Kidney (tissue), 14 donors: ENCODE data around the gene CTF1. TPM values are rescaled to one million over a fixed set of nuclear protein-coding genes. Genes with fewer than 3 reads are reported as not detected.
"Not testable (repeated sequence)": the region's sequence is repeated elsewhere in the genome, so short reads cannot be mapped to it uniquely, and the experiment has no call there.

ENCODE experiments used
- DNase-seq, 5 donors: peaks; one replicate each; pipeline ENCODE4 v3.0.0-alpha.2; 2013 to 2020
- FAIRE-seq: peaks from 2 replicates; lab custom pipeline; 2012; peaks lifted over from hg19 to GRCh38; lab: Jason Lieb, UNC
- H3K27ac ChIP-seq, 2 donors: one replicate each; pipeline ENCODE4 v1.7.0; 2013; ENCODE audit warnings: low read depth in 2 of 2, low read length in 2 of 2, inconsistent platforms in 1 of 2
- H3K27me3 ChIP-seq: one replicate; pipeline ENCODE4 v1.7.1; 2013; ENCODE audit warnings: low read length, inconsistent platforms; ENCODE audit not compliant: control insufficient read depth, insufficient read depth
- H3K36me3 ChIP-seq, 3 donors: one replicate each; pipeline versions ENCODE4 v1.7.0 to v1.7.1; 2013; ENCODE audit warnings: low read length in 3 of 3, control low read depth in 1 of 3, inconsistent platforms in 1 of 3; ENCODE audit not compliant: insufficient read depth in 3 of 3, control insufficient read depth in 2 of 3
- H3K4me1 ChIP-seq, 3 donors: one replicate each; pipeline versions ENCODE4 v1.7.0 to v1.7.1; 2013; ENCODE audit warnings: low read length in 3 of 3, inconsistent platforms in 1 of 3, low read depth in 1 of 3; ENCODE audit not compliant: control insufficient read depth in 2 of 3, insufficient read depth in 2 of 3
- H3K4me3 ChIP-seq, 3 donors: one replicate each; pipeline versions ENCODE4 v1.7.0 to v1.8.1; 2013; ENCODE audit warnings: low read length in 3 of 3, control low read depth in 1 of 3, inconsistent platforms in 1 of 3
- H3K9ac ChIP-seq, 3 donors: one replicate each; pipeline versions ENCODE4 v1.7.0 to v1.7.1; 2013; ENCODE audit warnings: low read length in 3 of 3, control low read depth in 1 of 3, inconsistent platforms in 1 of 3
- H3K9me3 ChIP-seq, 3 donors: one replicate each; pipeline versions ENCODE4 v1.7.0 to v1.7.1; 2013; ENCODE audit warnings: low read length in 3 of 3, control low read depth in 1 of 3, inconsistent platforms in 1 of 3; ENCODE audit not compliant: control insufficient read depth in 2 of 3, insufficient read depth in 1 of 3
- intact Hi-C: fragments of 100-400 bp; cut with DNase I; formaldehyde crosslinking; loops from one replicate; pipeline ENCODE4 v1.11.1; 2022
- polyA plus RNA-seq: library from polyadenylated mRNA; stranded (reverse); fragments of 350-450 nt; fragmentation: Illumina TruSeq; extraction: RNeasy Lipid Tissue Mini Kit (QIAGEN cat#74804); gene quantifications from one replicate; pipeline ENCODE4 v1.2.3, GENCODE V29; 2014; ENCODE audit warnings: low read depth, low replicate concordance; ENCODE audit not compliant: insufficient read depth
- total RNA-seq: library from RNA; stranded (reverse); fragmentation: NEBNext Ultra II Directional; extraction: Animal tissue kit (Norgen Biotek cat#: 25700); gene quantifications from one replicate; pipeline ENCODE4 v1.2.1, GENCODE V29; 2021
- TF ChIP-seq, protein P1 (sequence below): IDR thresholded peaks from 3 replicates; pipeline ENCODE4 v1.5.1; 2012; ENCODE audit warnings: mild to moderate bottlenecking, moderate library complexity, borderline replicate concordance; ENCODE audit not compliant: insufficient read depth; ENCODE audit errors: extremely low read depth
- donor health status: control.
- donor health status: control.
- donor health status: control.
- donor health status: control.
- donor health status: control.
- donor health status: DM: yes; HTN: yes; CAD: no.
- donor health status: Normal renal cell carcinoma (clear cell type).

The CTF1 gene
- total and polyA plus RNA-seq, 2 donors from 2014 or later, result 7.3 to 13.0 TPM

DNA sequence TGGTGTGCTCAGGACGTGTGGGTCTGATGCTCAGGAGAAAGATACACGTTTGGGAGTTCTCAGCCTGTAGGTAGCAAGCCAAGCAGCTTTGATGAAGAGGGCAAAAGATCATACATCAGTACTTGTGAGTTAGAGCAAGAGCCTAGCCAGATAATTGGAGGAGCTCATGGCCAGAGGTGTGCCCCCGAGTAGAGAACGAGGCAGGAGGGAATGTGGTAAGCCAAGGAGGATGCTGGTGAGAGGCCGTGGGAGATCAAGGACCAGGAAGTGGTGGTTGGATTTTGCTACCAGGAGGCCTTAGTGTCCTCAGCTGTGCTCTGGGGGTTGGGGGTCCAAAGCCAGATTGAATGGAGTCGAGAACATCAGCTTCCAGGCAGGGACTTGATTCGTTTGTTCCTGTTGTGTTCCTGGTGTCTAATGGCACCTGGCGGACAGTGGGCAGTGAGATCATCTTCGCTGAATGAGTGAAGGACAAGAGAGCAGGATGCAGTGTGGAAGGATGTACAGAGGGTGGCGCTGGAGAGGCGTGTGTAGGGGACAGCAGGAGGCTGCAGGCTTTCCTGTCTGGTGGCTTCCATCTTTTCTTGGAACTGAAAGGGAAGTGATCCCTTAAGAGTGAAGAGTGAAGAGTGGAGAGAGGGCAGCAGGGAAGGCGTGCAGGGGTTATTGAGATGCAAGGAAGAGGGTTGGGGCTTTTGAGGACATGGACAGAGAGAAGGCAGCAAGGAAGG is 38.6 kb downstream of the CTF1 start:
- TF ChIP-seq, protein P1, sequence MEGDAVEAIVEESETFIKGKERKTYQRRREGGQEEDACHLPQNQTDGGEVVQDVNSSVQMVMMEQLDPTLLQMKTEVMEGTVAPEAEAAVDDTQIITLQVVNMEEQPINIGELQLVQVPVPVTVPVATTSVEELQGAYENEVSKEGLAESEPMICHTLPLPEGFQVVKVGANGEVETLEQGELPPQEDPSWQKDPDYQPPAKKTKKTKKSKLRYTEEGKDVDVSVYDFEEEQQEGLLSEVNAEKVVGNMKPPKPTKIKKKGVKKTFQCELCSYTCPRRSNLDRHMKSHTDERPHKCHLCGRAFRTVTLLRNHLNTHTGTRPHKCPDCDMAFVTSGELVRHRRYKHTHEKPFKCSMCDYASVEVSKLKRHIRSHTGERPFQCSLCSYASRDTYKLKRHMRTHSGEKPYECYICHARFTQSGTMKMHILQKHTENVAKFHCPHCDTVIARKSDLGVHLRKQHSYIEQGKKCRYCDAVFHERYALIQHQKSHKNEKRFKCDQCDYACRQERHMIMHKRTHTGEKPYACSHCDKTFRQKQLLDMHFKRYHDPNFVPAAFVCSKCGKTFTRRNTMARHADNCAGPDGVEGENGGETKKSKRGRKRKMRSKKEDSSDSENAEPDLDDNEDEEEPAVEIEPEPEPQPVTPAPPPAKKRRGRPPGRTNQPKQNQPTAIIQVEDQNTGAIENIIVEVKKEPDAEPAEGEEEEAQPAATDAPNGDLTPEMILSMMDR, result peak; percentile 35
- H3K27ac ChIP-seq, result no peak overlapping the region
- no peak overlapping the region for H3K9ac ChIP-seq
- DNase-seq (no peak), FAIRE-seq (no peak)
- H3K4me3 ChIP-seq, result no peak overlapping the region
- peaks cover 0 to 2% (median 0%) of the 10 kb centered on the region in 3 donors for H3K4me1 ChIP-seq
- H3K9me3 ChIP-seq, result no peaks in the 10 kb centered on the region
- peaks cover 2 to 15% (median 13%) of the 10 kb centered on the region in 3 donors for H3K36me3 ChIP-seq
- no peaks in the 10 kb centered on the region for H3K27me3 ChIP-seq
- intact Hi-C loops, result no loop called here

DNA sequence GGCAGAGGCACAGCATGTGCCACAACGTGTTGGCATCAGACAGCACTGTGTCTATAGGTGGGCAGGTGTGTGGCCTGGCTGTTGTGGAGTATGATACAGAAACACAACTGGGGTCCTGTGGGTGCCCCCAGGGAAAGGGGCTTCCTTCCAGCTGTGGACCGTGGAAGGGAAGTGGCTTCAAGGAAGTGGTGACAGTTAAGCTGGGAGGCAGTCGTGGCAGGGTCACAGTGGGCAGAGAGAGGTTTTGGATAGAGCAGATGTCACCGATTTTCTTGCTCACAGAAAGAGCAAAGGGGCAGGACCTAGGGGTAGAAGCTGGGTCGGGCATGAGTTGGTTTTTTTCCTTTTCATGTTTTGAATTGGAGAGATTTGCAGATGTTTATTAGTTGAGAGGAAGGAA is 41.3 kb downstream of the CTF1 start:
- Histone ChIP-seq H3K27ac (peak overlapping the region; percentile 20 to 42), H3K9ac (no peak overlapping the region), H3K9me3 (no peaks in the 10 kb centered on the region), H3K27me3 (no peaks in the 10 kb centered on the region), H3K36me3 (peaks cover 0 to 6% (median 0%) of the 10 kb centered on the region in 3 donors), H3K4me3 (no peak overlapping the region), H3K4me1 (peaks cover 0 to 7% (median 6%) of the 10 kb centered on the region in 3 donors)
- no peak for FAIRE-seq
- TF ChIP-seq, protein P1, result no peak
- no peak for DNase-seq
- intact Hi-C loops, result no loop called here

DNA sequence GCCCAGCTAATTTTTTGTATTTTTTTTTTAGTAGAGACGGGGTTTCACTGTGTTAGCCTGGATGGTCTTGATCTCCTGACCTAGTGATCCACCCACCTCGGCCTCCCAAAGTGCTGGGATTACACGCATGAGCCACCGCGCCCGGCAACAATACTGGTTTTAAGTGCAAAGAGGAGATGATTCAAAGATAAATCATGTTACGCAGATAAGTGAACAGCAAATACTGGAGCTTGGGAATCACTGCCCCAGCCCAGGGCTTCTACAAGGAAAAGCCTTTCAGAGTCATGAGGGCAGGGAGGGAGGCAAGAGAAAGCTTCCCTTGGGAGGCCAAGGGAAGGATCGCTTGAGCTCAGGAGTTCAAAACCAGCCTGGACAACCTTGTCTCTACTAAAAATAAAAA is 43.2 kb downstream of the CTF1 start:
- DNase-seq, H3K4me1 ChIP-seq, H3K9me3 ChIP-seq, H3K36me3 ChIP-seq, FAIRE-seq, H3K9ac ChIP-seq, intact Hi-C loops, H3K27me3 ChIP-seq, H3K4me3 ChIP-seq, H3K27ac ChIP-seq: not testable (repeated sequence)

DNA sequence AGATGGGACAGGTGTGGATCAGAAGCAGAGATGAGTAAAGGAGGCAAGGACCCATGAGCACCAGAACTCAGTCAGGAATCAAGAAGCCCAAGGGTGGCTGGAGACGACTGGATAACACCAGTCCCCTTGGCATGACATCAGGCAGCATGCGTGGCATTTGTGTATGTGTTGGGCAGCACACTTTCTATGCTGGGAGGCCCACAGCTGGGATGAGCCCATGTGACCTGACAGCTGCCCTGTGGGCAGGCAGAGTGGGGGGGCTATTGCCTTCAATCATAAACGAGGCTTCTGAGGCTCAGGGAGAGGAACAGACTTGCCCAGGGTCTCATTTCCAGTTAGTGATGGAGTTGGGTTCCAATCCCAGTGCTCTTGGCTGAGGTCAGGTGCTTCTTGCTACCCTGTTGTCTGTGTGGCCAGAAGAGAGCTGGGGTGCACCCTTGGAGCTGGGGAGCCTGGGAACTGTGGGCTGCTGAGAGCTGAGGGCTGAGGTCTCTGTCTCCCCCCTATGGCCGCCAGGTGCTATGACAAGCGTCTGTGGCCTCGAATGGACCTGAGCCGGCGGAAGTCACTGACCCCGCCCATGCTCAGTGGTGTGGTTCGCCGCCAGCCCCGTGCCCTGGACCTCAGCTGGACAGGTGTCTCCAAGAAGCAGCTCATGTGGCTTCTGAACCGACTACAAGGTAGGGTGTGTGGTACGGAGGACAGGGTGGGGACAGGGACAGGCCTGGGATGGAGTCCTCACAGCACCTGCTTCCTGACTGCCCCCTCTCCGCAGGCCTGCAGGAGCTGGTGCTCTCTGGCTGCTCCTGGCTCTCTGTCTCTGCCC is 45.4 kb downstream of the CTF1 start:
- H3K4me1 ChIP-seq, result peaks cover 0 to 6% (median 6%) of the 10 kb centered on the region in 3 donors
- no peaks in the 10 kb centered on the region for H3K27me3 ChIP-seq
- H3K9ac ChIP-seq, result peak overlapping the region in 1 of 3 donors; percentile 29
- TF ChIP-seq, protein P1, result peak; percentile 84
- peak overlapping the region; percentile 36 to 51 for H3K27ac ChIP-seq
- FAIRE-seq (no peak), DNase-seq (peak; percentile 72 to 90 (median 82))
- intact Hi-C loops, result no loop called here
- no peak overlapping the region for H3K4me3 ChIP-seq
- H3K36me3 ChIP-seq, result peaks cover 2 to 4% (median 3%) of the 10 kb centered on the region in 3 donors
- H3K9me3 ChIP-seq, result no peaks in the 10 kb centered on the region
